Neutrophil (primary cell): ENCODE measurements around the gene TUBA1A.
A peak's percentile ranks its signal among the peaks of the same experiment; 100 is the strongest.

ENCODE experiments used
- H3K27ac ChIP-seq: fragments of 200-600 bp; sonication (generic); 2 replicates; pipeline ENCODE4 v1.5.1; 2016; ENCODE audit warnings: mild to moderate bottlenecking, moderate library complexity
- H3K27me3 ChIP-seq: fragments of 200-600 bp; sonication (generic); 2 replicates; pipeline ENCODE4 v1.6.0; 2016; ENCODE audit warnings: mild to moderate bottlenecking
- H3K36me3 ChIP-seq: fragments of 200-600 bp; sonication (generic); 2 replicates; pipeline ENCODE4 v1.5.1; 2017
- H3K4me1 ChIP-seq, 2 experiments: fragments of 200-600 bp in 1 of 2; sonication (generic) in 1 of 2; 1 replicate in 1 of 2; 2 replicates in 1 of 2; pipeline versions ENCODE4 v1.5.1 to v1.6.1; 2013 to 2016; ENCODE audit warnings: low read depth in 1 of 2, low read length in 1 of 2, mild to moderate bottlenecking in 1 of 2, moderate library complexity in 1 of 2; ENCODE audit not compliant: control insufficient read depth in 1 of 2, insufficient read depth in 1 of 2
- H3K4me3 ChIP-seq, 2 experiments: fragments of 200-600 bp in 1 of 2; sonication (generic) in 1 of 2; 1 replicate in 1 of 2; 2 replicates in 1 of 2; pipeline ENCODE4 v1.5.1; 2013 to 2016; ENCODE audit warnings: low read depth in 1 of 2, low read length in 1 of 2, mild to moderate bottlenecking in 1 of 2, moderate library complexity in 1 of 2
- H3K9me3 ChIP-seq: fragments of 200-600 bp; sonication (generic); 2 replicates; pipeline ENCODE4 v1.5.1; 2016
- TF ChIP-seq, protein P1 (sequence below): fragments of 200-600 bp; sonication (generic); IDR thresholded peaks from 2 replicates; pipeline ENCODE4 v1.5.1; 2016; ENCODE audit warnings: antibody characterized with exemption

TUBA1A gene

GRCh38 chr12:49188916-49189367 is at the start of gene TUBA1A:
Gene TUBA1A (minus strand): TSS chr12:49189080. CDS start chr12:49188979, 101 bp downstream.
- TF ChIP-seq, protein P1, sequence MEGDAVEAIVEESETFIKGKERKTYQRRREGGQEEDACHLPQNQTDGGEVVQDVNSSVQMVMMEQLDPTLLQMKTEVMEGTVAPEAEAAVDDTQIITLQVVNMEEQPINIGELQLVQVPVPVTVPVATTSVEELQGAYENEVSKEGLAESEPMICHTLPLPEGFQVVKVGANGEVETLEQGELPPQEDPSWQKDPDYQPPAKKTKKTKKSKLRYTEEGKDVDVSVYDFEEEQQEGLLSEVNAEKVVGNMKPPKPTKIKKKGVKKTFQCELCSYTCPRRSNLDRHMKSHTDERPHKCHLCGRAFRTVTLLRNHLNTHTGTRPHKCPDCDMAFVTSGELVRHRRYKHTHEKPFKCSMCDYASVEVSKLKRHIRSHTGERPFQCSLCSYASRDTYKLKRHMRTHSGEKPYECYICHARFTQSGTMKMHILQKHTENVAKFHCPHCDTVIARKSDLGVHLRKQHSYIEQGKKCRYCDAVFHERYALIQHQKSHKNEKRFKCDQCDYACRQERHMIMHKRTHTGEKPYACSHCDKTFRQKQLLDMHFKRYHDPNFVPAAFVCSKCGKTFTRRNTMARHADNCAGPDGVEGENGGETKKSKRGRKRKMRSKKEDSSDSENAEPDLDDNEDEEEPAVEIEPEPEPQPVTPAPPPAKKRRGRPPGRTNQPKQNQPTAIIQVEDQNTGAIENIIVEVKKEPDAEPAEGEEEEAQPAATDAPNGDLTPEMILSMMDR: peak; percentile 45
- peak within 1 kb of the TSS; percentile 83 to 86 for H3K4me3 ChIP-seq
- no peaks in the 10 kb centered on the region for H3K27me3 ChIP-seq
- no peaks in the 10 kb centered on the region for H3K9me3 ChIP-seq
- H3K27ac ChIP-seq: peak within 1 kb of the TSS; percentile 100
- peaks cover 33 to 38% of the 10 kb centered on the region in 2 experiments for H3K4me1 ChIP-seq
- H3K36me3 ChIP-seq: peaks cover 34% of the 10 kb centered on the region

DNA sequence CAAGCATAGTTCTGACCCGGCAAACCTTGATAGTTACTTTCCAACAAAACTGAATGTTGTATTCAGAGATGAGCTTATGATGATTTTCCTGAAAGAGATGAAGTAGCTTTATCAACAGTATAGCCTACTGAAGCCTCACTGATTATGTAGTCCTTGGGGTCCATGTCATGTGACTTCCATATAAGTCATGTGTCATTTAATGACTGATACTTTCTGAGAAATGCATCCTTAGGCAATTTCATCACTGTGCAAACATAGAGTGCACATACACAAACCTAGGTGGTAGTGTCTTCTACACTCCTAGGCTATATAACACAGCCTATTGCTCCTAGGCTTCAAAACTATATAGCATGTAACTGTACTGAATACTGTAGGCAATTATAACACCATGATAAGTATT is 47.5 kb upstream of the TUBA1A start:
- Histone ChIP-seq H3K9me3 (no peaks in the 10 kb centered on the region), H3K4me1 (peaks cover 32 to 34% of the 10 kb centered on the region in 2 experiments), H3K27me3 (no peaks in the 10 kb centered on the region), H3K36me3 (no peaks in the 10 kb centered on the region), H3K4me3 (no peak overlapping the region), H3K27ac (no peak overlapping the region)
- TF ChIP-seq, protein P1: no peak

DNA sequence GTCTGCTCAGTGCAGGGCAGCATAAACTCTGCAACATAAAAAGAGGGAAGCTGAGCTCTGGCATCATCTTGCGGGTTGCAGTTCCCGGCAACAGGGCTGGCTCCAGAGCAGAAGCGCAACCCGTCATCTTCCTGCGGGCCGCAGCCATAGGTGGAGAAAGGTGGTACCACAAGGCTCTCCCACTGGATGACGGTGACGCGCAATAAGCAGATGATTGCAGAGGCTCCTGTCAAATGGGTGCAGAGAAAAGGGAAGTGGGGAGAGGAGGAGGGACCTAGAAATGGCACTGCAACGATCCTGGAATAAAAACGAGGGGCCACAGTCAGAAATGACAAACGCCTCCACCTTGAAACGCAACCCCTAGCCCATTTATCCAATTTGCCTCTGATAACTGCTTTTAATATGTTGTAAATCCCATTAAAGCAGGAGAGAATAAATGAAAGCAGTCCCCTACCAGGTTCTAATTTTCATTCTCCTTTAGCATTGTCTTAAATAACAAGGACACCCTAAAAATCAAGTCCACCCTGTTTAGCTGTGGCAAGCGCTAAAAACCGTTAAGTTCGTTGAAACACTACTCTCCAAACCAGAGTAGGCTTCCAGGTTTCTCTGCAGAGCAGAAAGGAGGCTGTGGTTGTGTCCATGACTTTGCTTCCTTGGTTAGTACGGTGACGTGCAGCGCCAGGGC is 45.1 kb upstream of the TUBA1A start:
- H3K27me3 ChIP-seq: no peaks in the 10 kb centered on the region
- H3K9me3 ChIP-seq: no peaks in the 10 kb centered on the region
- H3K4me1 ChIP-seq: peaks cover 52 to 53% of the 10 kb centered on the region in 2 experiments
- TF ChIP-seq, protein P1: no peak
- no peaks in the 10 kb centered on the region for H3K36me3 ChIP-seq
- H3K27ac ChIP-seq: peak overlapping the region; percentile 99
- peak overlapping the region; percentile 79 to 80 for H3K4me3 ChIP-seq

DNA sequence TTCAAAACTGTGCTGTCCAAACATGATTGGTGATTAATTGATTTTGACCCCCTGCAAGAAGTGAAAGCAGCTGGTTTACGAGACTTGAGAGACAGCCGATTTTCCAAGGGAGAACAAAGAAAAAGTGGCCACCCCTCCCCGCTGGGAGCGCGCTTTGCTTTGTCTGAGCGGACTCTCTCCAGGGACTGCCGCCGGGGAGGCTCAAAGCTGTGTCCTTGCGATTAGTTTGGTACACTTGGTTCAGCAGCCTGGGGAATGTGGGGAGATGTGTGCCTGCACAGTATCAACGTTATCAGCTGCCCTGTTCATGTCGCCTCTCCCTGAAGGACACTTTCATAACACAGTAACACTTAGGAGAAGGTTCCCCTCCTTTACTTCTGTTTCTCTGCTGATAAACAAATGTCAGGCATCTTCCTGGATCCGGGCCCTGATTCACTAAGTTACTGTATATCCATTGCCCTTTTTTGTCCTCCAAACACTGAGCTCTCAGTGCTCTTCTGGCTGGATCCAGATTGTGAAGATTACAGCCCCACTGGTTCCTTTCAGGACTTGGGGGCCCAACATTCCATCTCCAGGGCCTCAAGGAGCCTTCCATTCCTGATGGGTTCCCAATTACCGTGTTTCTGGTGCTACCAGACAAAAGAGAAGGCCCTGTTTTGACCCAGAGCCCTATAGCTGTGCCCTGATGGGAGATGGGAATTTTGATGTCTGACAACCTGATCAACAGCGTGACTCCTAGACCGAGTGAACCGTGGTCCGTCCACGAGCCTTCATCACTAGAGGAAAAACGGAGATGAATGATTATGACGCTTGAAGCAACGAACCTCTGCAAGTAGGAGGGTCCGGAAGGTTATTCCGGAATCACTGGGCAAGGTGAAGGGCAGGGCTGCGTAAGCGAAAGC is 44.3 kb upstream of the TUBA1A start:
- TF ChIP-seq, protein P1: no peak
- H3K4me3 ChIP-seq: peak overlapping the region; percentile 79 to 80
- peaks cover 52 to 53% of the 10 kb centered on the region in 2 experiments for H3K4me1 ChIP-seq
- no peaks in the 10 kb centered on the region for H3K9me3 ChIP-seq
- H3K27me3 ChIP-seq: no peaks in the 10 kb centered on the region
- peak overlapping the region; percentile 99 for H3K27ac ChIP-seq
- no peaks in the 10 kb centered on the region for H3K36me3 ChIP-seq

DNA sequence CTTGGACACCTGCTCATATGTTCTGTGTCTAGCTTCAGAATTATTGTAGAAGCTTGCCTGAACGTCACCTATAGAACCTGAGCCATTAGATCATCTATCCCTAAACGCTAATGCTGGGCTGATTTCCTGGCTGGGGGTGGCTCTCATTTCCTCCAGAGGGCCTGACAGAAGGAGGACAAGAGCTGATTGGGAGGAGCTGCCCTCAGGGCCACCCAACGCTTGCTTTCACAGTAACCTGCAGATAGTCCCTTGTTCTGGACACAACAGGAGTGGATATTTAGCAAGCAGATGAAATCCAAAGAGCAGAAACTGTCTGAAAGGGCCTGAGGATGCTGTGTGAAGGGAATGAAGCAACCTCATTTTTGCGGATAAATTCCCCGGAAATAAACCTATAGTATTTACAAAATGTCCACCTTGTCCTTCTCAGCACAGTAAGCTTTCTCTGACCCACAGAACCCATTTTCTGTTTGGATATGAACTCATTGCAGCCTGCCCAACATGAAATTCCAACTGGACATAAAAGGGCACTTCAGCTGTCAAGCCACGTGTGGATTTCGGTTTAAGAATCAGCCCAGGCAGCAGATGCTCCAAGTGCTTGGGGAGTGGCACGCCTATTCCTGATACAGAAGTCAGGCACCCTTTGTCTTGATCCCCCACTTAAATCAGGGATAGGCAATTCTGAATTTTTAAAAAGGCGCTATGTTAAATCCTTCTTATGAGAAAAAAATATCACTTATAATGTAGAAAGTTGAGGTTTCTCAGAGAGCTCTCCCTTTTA is 43.2 kb upstream of the TUBA1A start:
- H3K27me3 ChIP-seq: no peaks in the 10 kb centered on the region
- peak overlapping the region; percentile 79 to 80 for H3K4me3 ChIP-seq

More for the DNA sequence above, 43.2 kb upstream of the TUBA1A start:
- TF ChIP-seq, protein P1: no peak
- peaks cover 52 to 53% of the 10 kb centered on the region in 2 experiments for H3K4me1 ChIP-seq
- no peaks in the 10 kb centered on the region for H3K9me3 ChIP-seq
- peak overlapping the region; percentile 99 for H3K27ac ChIP-seq
- H3K36me3 ChIP-seq: no peaks in the 10 kb centered on the region
